Thyroid gland (tissue), 4 donors: ENCODE measurements around the gene MBD3. TPM values are rescaled to one million over a fixed set of nuclear protein-coding genes. Genes with fewer than 3 reads are reported as not detected.

ENCODE experiments used
- DNase-seq, 2 donors: peaks; one replicate each; pipeline ENCODE4 v3.0.0-alpha.2; 2019
- H3K27ac ChIP-seq, 3 donors: fragments of 200-600 bp; sonication (generic); 1 replicate in 2 of 3; 2 replicates in 1 of 3; pipeline ENCODE4 v1.5.1; 2016 to 2019; ENCODE audit warnings: mild to moderate bottlenecking in 1 of 3, moderate library complexity in 1 of 3
- H3K27me3 ChIP-seq: fragments of 200-600 bp; sonication (generic); one replicate; pipeline ENCODE4 v1.5.1; 2019
- H3K36me3 ChIP-seq, 2 donors: fragments of 200-600 bp; sonication (generic); one replicate each; pipeline ENCODE4 v1.5.1; 2016 to 2019
- H3K4me1 ChIP-seq, 2 donors: fragments of 200-600 bp; sonication (generic); one replicate each; pipeline ENCODE4 v1.5.1; 2017 to 2019
- H3K4me3 ChIP-seq, 3 donors: fragments of 200-600 bp; sonication (generic); replicated peaks in 1 of 3; 1 replicate in 2 of 3; 2 replicates in 1 of 3; pipeline ENCODE4 v1.5.1; 2016; ENCODE audit warnings: mild to moderate bottlenecking in 1 of 3
- H3K9me3 ChIP-seq: fragments of 200-600 bp; sonication (generic); one replicate; pipeline ENCODE4 v1.5.1; 2017
- CTCF ChIP-seq, 6 experiments: fragments of 200-600 bp in 3 of 6; fragments of 450-650 bp in 3 of 6; sonication (generic) in 3 of 6; IDR thresholded peaks; one replicate each; pipeline ENCODE4 v1.5.1; 2016 to 2019; ENCODE audit warnings: antibody characterized with exemption in 6 of 6, mild to moderate bottlenecking in 2 of 6, inconsistent platforms in 1 of 6, moderate library complexity in 1 of 6
- POLR2A ChIP-seq, 2 donors: fragments of 450-650 bp; IDR thresholded peaks; one replicate each; pipeline ENCODE4 v1.6.1; 2017; ENCODE audit warnings: antibody characterized with exemption in 2 of 2, mild to moderate bottlenecking in 2 of 2, moderate library complexity in 1 of 2
- WGBS, 2 donors: methylation state at CpG; one replicate each; pipeline ENCODE4 v1.1.5; 2017; 5-methylcytosine and 5-hydroxymethylcytosine counted together
- intact Hi-C: fragments of 100-400 bp; cut with DNase I; formaldehyde crosslinking; loops from one replicate; pipeline ENCODE4 v1.15.1; 2023
- total RNA-seq, 4 donors: library from RNA; depleted of rRNA; stranded (reverse); fragments of >200 nt; gene quantifications; one replicate each; pipeline ENCODE4 v1.2.3, GENCODE V29; 2016

The MBD3 gene
- total RNA-seq, 4 donors from 2014 or later = 58.2 to 149 (median 115) TPM

- WGBS, 2 donors = 94 to 95% methylated on average over 35 to 38 of the region's 39 CpGs
These were observed 19.7 kb upstream of the MBD3 start for GRCh38 chr19:1612114-1613086.

DNA sequence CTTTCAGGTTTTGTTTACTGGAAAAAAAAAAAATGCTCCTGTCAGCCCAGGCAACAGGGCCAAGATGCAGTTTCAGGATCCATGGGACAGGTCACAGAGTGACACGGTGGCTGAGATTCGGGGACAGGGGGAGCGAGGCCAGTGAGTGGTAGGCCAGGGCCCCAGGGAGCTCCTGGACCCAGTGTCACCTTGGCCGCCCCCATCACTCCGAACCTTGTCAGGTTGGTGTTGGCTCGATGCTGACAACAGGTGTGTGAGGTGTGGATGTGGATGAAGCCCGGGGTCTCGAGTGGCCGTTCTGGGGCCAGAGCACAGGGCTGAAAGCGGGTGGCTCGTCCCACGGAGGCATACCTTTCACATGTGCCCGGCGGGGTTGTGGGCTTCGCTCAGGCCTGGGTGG, 18.7 kb upstream of the MBD3 start:
- Histone ChIP-seq H3K9me3 (no peaks in the 10 kb centered on the region), H3K4me3 (no peak overlapping the region), H3K27me3 (no peaks in the 10 kb centered on the region), H3K36me3 (peaks cover 17 to 26% of the 10 kb centered on the region in 2 donors), H3K4me1 (peaks cover under 1 to 2% of the 10 kb centered on the region in 2 donors), H3K27ac (no peak overlapping the region)
- DNase-seq = no peak
- WGBS, 2 donors = 93% methylated on average over 14 to 15 of the region's 15 CpGs
- intact Hi-C loops = no loop called here
- TF ChIP-seq POLR2A (IDR thresholded peaks at IDR 0.05) (no peak), CTCF (IDR thresholded peaks at IDR 0.05) (no peak)

More at GRCh38 chr19:1612114-1613086, 19.7 kb upstream of the MBD3 start:
- TF ChIP-seq POLR2A (IDR thresholded peaks at IDR 0.05) (no peak), CTCF (IDR thresholded peaks at IDR 0.05) (no peak)
- Histone ChIP-seq H3K36me3 (peaks cover 17 to 26% of the 10 kb centered on the region in 2 donors), H3K27ac (no peak overlapping the region), H3K4me3 (no peak overlapping the region), H3K9me3 (no peaks in the 10 kb centered on the region), H3K4me1 (no peaks in the 10 kb centered on the region), H3K27me3 (no peaks in the 10 kb centered on the region)
- intact Hi-C loops = no loop called here
- DNase-seq = no peak

DNA sequence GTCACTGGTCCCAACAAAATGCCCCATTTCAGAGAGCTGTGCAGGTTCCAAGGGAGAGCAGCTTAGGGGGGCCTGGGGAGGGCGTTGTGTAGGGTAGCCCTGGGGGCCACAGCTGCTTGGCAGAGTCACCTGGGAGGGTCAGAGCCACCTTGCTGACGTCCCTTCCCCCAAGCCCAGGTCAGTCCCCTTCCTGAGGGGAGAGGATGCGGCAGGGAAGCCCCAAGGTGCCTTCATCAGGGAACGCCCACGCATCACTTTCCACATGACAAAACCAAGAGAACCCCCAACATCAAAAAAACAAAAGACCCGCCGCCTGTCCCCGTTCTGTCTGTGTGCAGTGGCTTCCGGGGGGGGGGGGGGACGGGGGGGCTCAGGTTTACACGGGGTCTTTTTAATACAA, 17.9 kb upstream of the MBD3 start:
- 81 to 88% methylated on average over 8 to 11 of the region's 11 CpGs for WGBS, 2 donors
- no peak overlapping the region for H3K4me3 ChIP-seq
- intact Hi-C loops = no loop called here
- no peak for DNase-seq
- H3K9me3 ChIP-seq = no peaks in the 10 kb centered on the region
- no peaks in the 10 kb centered on the region for H3K27me3 ChIP-seq
- H3K36me3 ChIP-seq = peaks cover 11 to 26% of the 10 kb centered on the region in 2 donors
- no peak overlapping the region for H3K27ac ChIP-seq
- peaks cover 5 to 9% of the 10 kb centered on the region in 2 donors for H3K4me1 ChIP-seq
- TF ChIP-seq CTCF (IDR thresholded peaks at IDR 0.05) (no peak), POLR2A (IDR thresholded peaks at IDR 0.05) (no peak)

GRCh38 chr19:1609680-1610474, 17.2 kb upstream of the MBD3 start:
- WGBS, 2 donors = 94 to 95% methylated on average over 9 to 11 of the region's 16 CpGs
- Histone ChIP-seq H3K4me3 (no peak overlapping the region), H3K9me3 (no peaks in the 10 kb centered on the region), H3K27ac (no peak overlapping the region), H3K36me3 (peaks cover 4 to 20% of the 10 kb centered on the region in 2 donors), H3K27me3 (no peaks in the 10 kb centered on the region), H3K4me1 (peaks cover 6 to 9% of the 10 kb centered on the region in 2 donors)
- DNase-seq = no peak
- TF ChIP-seq POLR2A (IDR thresholded peaks at IDR 0.05) = no peak
- TF ChIP-seq CTCF (IDR thresholded peaks at IDR 0.05) = no peak
- intact Hi-C loops = no loop called here
